GM18861 (cell line): ENCODE data around the gene GTF2F2.
"Not testable (repeated sequence)": the region's sequence is repeated elsewhere in the genome, so short reads cannot be mapped to it uniquely, and the experiment has no call there.

Experiments
- ATAC-seq: cut with Tn5 transposase; IDR thresholded peaks from one replicate; pipeline ENCODE4 v1.9.1; 2021; ENCODE audit not compliant: unreplicated experiment

Gene GTF2F2

GRCh38 chr13:45178349-45179162 is 58.2 kb downstream of the GTF2F2 start:
- no peak for ATAC-seq

GRCh38 chr13:45179428-45179827 is 59.1 kb downstream of the GTF2F2 start:
- no peak for ATAC-seq

DNA sequence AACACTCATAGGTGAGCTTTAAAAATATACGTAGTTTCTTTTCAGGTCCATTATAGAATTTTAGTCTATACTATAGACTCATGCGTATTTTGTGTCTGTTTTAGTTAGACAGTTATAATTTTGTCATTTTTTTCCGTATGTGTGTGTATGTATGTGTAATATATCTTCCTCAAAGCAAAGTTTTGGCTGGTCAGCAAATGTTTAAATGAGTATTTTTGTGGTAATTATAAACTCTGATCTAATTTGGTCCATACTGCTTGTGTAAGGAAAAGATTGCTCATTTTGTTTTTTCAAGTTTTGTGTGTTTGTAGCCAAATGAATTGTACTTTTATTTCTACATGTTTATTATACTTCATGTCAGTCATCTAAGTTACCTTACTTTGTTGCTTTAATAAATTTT is 60.0 kb downstream of the GTF2F2 start:
- no peak for ATAC-seq

- no peak for ATAC-seq
Observed at GRCh38 chr13:45180713-45181601, 60.6 kb downstream of the GTF2F2 start.

GRCh38 chr13:45184693-45185092 is 64.4 kb downstream of the GTF2F2 start:
- ATAC-seq, result no peak

- no peak for ATAC-seq
Observed at GRCh38 chr13:45185286-45185685, 65.0 kb downstream of the GTF2F2 start.

DNA sequence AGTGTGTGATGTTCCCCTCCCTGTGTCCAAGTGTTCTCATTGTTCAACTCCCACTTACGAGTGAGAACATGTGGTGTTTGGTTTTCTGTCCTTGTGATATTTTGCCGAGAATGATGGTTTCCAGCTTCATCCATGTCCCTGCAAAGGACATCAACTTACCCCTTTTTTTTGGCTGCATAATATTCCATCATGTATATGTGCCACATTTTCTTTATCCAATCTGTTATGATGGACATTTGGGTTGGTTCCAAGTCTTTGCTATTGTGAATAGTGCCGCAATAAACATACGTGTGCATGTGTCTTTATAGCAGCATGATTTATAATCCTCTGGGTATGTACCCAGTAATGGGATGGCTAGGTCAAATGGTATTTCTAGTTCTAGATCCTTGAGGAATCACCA is 68.8 kb downstream of the GTF2F2 start:
- ATAC-seq, result not testable (repeated sequence)

- not testable (repeated sequence) for ATAC-seq
Observed at GRCh38 chr13:45189511-45189910, 69.2 kb downstream of the GTF2F2 start.

- no peak for ATAC-seq
Observed at GRCh38 chr13:45191874-45192273, 71.6 kb downstream of the GTF2F2 start.

DNA sequence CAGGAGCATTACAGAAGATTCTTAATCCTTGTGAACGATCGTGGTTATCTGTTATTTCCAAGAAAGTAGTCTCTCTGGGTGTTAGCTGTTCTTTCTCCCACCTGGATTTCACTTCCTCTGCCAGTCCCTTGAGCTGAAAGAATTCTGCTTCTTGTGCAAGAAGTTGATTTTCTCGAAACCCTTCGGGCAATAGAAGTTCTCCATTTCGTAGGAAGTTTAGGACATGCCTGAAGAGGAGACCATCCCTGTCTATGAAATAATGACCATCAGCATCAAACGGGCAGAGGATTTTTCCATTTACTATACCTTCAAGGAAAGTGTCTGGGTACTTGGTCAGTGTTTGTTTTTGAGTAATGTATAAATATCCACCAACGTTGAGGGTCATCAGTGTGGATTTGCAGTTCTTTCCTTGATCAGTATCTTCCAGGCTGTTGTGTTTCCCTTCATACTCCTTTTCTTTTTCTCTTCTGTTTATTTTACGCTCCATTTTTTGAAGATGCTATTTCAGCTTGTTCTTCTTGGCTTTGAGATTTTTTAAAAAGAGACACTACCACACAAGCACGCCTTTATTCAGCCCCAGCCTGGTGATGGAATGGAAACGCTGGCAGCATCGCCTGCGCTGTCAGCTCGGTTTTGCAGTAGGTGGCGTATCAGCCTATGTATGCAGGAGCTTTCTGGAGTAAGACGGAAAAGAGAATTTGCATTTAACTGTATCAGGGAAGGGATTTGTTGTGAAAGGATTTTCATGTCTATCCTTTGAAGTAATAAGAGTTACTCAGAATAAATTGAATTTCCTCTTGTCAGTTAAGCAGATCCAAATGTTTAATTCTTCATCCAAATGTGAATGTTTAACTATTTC is 74.0 kb downstream of the GTF2F2 start:
- ATAC-seq, result no peak

DNA sequence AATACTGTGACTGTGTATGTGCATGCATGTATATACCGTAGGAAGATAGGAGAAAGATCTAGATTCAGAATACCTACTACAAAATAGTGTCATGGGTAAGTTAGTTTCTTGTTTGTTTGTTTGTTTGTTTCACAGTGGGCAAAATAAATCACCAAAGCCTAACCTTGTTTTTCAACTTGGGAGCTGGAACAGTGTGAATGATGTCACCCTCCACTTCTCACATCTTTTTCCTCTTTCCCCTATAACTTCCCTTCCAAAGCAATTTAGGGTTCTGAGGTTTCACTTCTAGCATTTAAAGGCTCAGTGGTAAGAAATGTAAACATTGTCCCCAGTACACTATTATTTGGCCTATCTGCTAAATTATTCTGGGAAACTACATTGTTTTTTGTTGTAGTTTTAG is 75.1 kb downstream of the GTF2F2 start:
- no peak for ATAC-seq

- ATAC-seq, result no peak
Observed at GRCh38 chr13:45196096-45196495, 75.8 kb downstream of the GTF2F2 start.

DNA sequence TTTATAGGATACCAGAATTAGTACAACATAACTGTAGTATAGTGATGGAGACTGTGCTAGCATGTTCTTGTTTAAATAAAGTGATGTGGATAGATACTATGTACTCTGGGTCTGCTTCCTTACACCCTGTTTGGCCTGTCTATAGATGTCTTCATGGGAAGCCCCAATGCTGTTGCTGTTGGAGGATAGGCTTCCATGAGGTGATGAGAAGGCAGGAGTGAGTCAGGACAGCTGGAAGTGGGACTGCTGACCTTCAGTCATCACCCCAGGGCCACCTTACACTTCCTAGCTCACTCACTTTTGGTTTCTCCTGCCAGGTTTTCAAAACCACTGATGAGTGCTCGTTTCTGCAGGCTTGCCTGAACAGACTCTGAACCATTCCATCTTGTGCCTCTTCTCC is 76.3 kb downstream of the GTF2F2 start:
- ATAC-seq, result no peak

DNA sequence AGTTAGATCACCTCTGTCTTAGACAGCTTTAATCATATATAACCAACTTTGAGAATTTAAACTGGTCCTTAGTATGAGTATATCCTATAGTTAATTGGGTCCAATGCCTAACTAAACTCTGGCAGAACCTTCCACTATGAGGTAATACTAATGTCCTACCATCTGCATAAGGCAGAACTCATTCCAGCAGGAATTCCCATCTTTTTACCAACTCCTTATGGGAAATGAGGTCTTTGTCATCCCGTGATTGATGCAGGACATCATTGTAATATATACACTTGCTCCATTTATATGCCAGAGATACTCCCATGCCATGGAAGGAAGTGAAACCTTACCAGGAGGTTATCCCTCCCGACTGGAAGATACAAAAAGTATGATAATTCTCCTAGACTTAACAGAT is 77.7 kb downstream of the GTF2F2 start:
- ATAC-seq, result no peak

- no peak for ATAC-seq
Observed at GRCh38 chr13:45198924-45199323, 78.6 kb downstream of the GTF2F2 start.

GRCh38 chr13:45199711-45200110 is 79.4 kb downstream of the GTF2F2 start:
- ATAC-seq, result no peak

GRCh38 chr13:45200701-45201232 is 80.5 kb downstream of the GTF2F2 start, which contains the start of gene KCTD4:
TSS of gene KCTD4 (minus strand) at chr13:45201045. CDS start at chr13:45194567, 6,478 bp downstream.
- ATAC-seq, result no peak

DNA sequence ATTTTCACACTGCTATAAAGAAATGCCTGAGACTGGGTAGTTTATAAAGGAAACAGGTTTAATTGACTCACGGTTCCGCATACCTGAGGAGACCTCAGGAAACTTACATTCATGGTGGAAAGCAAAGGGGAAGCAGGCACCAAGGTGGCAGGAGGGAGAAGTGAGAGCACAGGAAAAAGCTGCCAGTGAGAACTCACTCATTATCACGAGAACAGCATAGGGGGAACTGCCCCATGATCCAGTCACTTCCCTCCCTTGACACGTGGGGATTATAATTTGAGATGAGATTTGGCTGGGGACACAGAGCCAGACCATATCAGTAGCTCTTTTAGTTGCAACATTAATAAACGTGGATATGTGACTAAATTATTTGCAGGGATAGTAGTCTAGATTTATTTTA is 84.8 kb downstream of the GTF2F2 start:
- ATAC-seq, result no peak

DNA sequence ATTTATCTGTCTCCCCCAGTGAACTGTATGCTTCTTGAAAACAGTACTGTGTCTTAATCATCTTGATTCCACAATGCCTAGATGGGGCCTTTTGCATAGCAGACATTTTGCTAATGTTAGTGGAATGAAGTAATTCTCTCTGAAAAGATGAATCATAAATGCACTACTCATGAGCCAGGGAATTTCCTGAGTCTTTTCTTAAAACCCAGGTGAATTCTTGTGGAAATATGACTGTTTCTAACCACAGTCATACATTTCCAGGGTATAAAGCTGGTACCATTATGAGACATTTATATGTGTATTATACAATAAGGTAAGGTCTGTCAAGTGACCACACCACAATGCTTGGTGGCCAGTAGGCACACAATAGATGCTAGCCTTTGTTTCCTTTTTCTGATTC is 86.0 kb downstream of the GTF2F2 start:
- ATAC-seq, result peak; percentile 49

DNA sequence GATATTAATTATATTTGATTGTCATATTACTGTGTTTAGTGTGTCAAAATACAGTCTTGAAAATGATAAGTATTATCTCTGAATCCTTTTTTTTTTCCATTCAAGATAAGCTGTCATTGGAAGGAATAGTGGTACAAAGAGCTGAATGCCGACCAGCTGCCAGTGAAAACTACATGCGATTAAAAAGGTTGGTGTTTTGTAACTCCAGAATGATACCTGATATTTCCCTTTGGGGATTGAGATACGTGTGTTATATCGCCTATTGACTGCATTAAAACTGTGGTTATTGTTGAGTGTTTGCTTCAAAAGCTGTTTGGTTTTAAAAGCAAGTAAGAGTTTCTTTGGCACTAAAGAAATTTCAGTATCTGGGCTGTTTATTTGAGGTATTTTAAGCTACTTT is 87.0 kb downstream of the GTF2F2 start:
- ATAC-seq, result no peak

GRCh38 chr13:45208132-45208531 is 87.8 kb downstream of the GTF2F2 start:
- no peak for ATAC-seq
